Measurements from ENCODE around the gene RFX1. TPM values are rescaled to one million over a fixed set of nuclear protein-coding genes. Genes with fewer than 3 reads are reported as not detected.
A peak's percentile ranks its signal among the peaks of the same experiment; 100 is the strongest.
"Not testable (repeated sequence)": the region's sequence is repeated elsewhere in the genome, so short reads cannot be mapped to it uniquely, and the experiment has no call there.

Gene RFX1
- total and polyA plus RNA-seq, 8 donors = 0.58 to 27.2 (median 3.3) TPM

DNA sequence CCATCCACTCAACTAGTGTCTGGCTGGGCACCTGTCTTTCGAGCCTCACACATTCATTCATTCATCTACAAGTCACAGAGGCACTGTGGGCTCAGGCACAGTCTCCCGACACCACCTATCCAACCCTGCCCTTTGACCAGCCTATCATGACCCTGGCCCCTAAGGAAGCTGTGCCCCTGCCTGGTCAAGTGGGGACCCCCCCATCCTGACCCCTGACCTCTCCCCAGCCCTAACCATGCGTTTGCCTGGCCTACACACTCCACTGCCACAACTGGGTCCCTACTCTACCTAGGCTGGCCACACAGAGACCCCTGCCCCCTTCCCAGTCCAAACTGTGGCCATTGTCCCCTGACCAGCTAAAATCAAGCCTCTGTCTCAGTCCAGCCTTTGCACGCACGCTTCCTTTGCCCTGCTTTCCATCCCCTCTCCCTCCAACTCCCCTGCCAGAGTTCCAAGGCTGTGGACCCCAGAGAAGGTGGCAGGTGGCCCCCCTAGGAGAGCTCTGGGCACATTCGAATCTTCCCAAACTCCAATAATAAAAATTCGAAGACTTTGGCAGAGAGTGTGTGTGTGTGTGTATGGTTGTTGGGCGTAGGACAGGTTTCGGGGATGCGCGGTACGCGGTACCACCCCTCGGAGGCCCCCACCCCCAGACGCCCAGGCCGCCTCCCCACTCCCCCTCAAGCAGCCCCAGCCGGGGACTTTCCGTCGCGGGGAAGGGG is 25.0 kb upstream of the RFX1 start:
- intact Hi-C loops (cut with DNase I; ENCODE audit: low total_unique reads) = no loop called here

DNA sequence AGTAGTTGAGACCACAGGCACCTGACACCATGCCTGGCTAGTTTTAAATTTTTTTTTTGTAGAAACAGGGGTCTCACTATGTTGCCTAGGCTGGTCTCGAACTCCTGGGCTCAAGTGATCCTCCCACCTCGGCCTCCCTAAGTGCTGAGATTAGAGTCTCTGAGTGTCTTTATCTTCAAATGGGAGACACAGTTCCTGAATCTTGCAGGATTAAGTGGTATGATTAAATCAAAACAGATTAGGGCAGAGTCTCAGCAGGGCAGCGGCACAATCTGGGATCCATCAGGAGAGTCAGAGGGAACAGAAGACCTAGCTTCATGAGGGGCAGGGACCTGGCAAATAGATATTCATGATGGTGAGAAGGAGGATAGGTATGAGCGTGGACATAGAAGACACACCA is 22.8 kb upstream of the RFX1 start:
- whole genome bisulfite sequencing, 5 donors = 64 to 74% (median 67%) methylated on average over 4 of the region's 4 CpGs
- no peak for TF ChIP-seq POLR2A (IDR thresholded peaks at IDR 0.05)
- Histone ChIP-seq H3K27ac (no peak overlapping the region), H3K4me1 (peaks cover 14 to 18% (median 16%) of the 10 kb centered on the region in 4 donors), H3K27me3 (peaks cover 0 to 56% (median 9%) of the 10 kb centered on the region in 3 donors), H3K4me3 (no peak overlapping the region), H3K9me3 (no peaks in the 10 kb centered on the region), H3K36me3 (no peaks in the 10 kb centered on the region)
- intact Hi-C loops (cut with DNase I; ENCODE audit: low total_unique reads) = no loop called here
- no peak for DNase-seq

More for the DNA sequence above, 25.0 kb upstream of the RFX1 start:
- Histone ChIP-seq H3K27ac (peak overlapping the region; percentile 1 to 86 (median 78)), H3K27me3 (peaks cover 0 to 56% (median 9%) of the 10 kb centered on the region in 3 donors), H3K36me3 (no peaks in the 10 kb centered on the region), H3K4me1 (peaks cover 14 to 16% (median 15%) of the 10 kb centered on the region in 4 donors), H3K9me3 (no peaks in the 10 kb centered on the region), H3K4me3 (peak overlapping the region; percentile 57 to 75 (median 63))
- TF ChIP-seq, protein P1, sequence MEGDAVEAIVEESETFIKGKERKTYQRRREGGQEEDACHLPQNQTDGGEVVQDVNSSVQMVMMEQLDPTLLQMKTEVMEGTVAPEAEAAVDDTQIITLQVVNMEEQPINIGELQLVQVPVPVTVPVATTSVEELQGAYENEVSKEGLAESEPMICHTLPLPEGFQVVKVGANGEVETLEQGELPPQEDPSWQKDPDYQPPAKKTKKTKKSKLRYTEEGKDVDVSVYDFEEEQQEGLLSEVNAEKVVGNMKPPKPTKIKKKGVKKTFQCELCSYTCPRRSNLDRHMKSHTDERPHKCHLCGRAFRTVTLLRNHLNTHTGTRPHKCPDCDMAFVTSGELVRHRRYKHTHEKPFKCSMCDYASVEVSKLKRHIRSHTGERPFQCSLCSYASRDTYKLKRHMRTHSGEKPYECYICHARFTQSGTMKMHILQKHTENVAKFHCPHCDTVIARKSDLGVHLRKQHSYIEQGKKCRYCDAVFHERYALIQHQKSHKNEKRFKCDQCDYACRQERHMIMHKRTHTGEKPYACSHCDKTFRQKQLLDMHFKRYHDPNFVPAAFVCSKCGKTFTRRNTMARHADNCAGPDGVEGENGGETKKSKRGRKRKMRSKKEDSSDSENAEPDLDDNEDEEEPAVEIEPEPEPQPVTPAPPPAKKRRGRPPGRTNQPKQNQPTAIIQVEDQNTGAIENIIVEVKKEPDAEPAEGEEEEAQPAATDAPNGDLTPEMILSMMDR (IDR thresholded peaks at IDR 0.05) = no peak
- TF ChIP-seq EP300 (IDR thresholded peaks at IDR 0.05) (no peak), POLR2A (IDR thresholded peaks at IDR 0.05) (no peak), POLR2AphosphoS5 (IDR thresholded peaks at IDR 0.05) (no peak)
- 20 to 55% (median 24%) methylated on average over 7 to 20 of the region's 20 CpGs for WGBS, 5 donors
- no peak for DNase-seq

DNA sequence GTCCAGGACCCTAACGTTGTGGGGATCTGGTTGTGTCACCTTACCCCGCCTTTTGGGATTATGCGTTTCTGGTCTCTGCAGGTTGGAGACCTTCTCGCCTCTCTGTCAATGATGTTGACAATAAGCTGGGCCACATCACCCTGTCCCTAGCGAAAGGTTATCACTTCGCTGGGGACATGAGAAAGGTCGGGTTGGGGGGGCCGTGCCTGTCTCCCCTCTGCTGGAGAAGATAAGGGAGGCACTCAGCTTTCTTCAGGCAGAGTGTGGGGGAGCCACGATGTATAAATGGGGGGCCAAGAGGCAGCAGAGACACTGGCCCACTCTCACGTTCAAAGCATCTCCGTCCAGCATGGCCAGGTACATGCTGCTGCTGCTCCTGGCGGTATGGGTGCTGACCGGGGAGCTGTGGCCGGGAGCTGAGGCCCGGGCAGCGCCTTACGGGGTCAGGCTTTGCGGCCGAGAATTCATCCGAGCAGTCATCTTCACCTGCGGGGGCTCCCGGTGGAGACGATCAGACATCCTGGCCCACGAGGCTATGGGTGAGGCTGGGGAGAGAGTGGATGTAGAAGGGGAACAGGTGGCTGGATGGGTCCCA is 21.8 kb upstream of the RFX1 start, which contains the start of gene RLN3:
Gene RLN3 (plus strand): TSS at position 293 of the 595 bp plus-strand sequence. CDS start 57 bp downstream, at position 350.
- Histone ChIP-seq H3K9me3 (no peaks in the 10 kb centered on the region), H3K27me3 (peaks cover 0 to 47% (median 9%) of the 10 kb centered on the region in 3 donors), H3K4me1 (peaks cover 14 to 26% (median 19%) of the 10 kb centered on the region in 4 donors), H3K27ac (no peak within 1 kb of the TSS), H3K4me3 (no peak within 1 kb of the TSS), H3K36me3 (no peaks in the 10 kb centered on the region)
- intact Hi-C loops (cut with DNase I; ENCODE audit: low total_unique reads) = no loop called here
- DNase-seq = no peak
- no peak for TF ChIP-seq POLR2A (IDR thresholded peaks at IDR 0.05)
- no peak for TF ChIP-seq POLR2AphosphoS5 (IDR thresholded peaks at IDR 0.05)
- WGBS, 5 donors = 48 to 64% (median 61%) methylated on average over 14 to 24 of the region's 24 CpGs

DNA sequence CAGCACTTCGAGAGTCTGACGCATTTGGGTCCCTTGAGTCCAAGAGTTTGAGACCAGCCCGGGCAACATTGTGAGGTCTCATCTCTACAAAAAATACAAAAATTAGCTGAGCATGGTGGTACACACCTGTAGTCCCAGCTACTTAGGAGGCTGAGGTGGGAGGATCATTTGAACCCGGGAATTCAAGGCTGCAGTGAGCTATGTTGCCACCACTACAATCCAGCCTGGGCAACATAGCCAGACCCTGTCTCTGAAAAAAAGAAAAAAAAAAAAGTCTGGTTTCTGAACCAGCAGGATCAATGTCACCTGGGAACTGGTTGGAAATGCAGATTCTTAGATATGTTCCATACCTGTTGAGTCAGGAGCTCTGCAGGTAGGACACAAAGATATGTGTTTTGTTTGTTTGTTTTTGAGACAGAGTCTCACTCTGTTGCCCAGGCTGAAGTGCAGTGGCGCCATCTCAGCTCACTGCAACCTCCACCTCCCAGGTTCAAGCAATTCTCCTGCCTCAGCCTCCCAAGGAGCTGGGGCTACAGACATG is 20.6 kb upstream of the RFX1 start:
- peaks cover 7 to 18% (median 10%) of the 10 kb centered on the region in 4 donors for H3K4me1 ChIP-seq
- H3K36me3 ChIP-seq; DNase-seq; H3K27ac ChIP-seq; intact Hi-C loops (cut with DNase I; ENCODE audit: low total_unique reads); H3K9me3 ChIP-seq; H3K4me3 ChIP-seq: not testable (repeated sequence)
- peaks cover 0 to 39% (median 9%) of the 10 kb centered on the region in 3 donors for H3K27me3 ChIP-seq
- WGBS, 5 donors = 90 to 98% (median 94%) methylated on average over 5 of the region's 5 CpGs

DNA sequence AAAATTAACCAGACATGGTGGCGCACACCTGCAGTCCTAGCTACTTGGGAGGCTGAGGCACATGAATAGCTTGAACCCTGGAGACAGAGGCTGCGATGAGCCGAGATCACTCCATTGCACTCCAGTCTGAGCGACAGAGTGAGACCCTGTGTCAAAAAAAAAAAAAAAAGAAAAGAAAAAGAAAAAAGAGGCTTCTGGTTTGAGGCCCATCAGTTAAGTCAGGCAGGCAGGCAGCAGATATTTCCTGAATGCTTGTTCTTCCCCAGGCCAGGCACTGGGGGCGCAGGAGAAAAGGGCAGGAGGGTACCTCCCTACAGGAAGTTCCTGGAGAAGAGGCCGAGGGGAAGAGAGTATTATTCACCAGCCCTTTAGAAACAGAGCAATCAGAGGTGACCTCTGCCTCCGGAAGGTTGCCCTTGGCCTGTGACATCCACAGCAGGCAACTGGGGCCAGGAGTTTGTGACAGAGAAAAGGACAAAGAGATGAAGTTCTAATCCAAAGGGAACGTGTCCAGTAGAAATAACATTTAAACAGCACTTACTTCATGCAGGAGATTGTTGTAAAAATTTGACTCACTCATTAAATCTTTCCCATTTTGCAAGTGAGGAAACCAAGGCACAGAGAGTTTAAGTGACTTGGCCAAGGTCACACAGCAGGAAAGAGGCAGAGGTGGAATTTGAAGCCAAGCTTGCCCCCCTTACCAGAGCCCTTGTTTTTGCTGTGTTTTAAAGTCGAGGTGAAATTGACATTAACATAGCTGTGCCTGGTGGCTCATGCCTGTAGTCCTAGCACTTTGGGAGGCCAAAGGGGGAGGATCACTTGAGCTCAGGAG is 17.5 kb upstream of the RFX1 start:
- no peaks in the 10 kb centered on the region for H3K36me3 ChIP-seq
- no peak overlapping the region for H3K4me3 ChIP-seq
- peaks cover 0 to 24% (median 0%) of the 10 kb centered on the region in 3 donors for H3K27me3 ChIP-seq
- intact Hi-C loops (cut with DNase I; ENCODE audit: low total_unique reads) = no loop called here
- H3K9me3 ChIP-seq = no peaks in the 10 kb centered on the region
- peak; percentile 58 to 88 for DNase-seq
- TF ChIP-seq POLR2AphosphoS5 (IDR thresholded peaks at IDR 0.05) (peak in 1 of 3 donors; percentile 51), POLR2A (IDR thresholded peaks at IDR 0.05) (no peak), EP300 (IDR thresholded peaks at IDR 0.05) (no peak)
- TF ChIP-seq, protein P1 (IDR thresholded peaks at IDR 0.05) = peak in 4 of 7 experiments; percentile 18 to 30 (median 28)
- WGBS, 5 donors = 46 to 55% (median 50%) methylated on average over 9 of the region's 9 CpGs
- H3K4me1 ChIP-seq = peaks cover 0 to 10% (median 3%) of the 10 kb centered on the region in 4 donors
- H3K27ac ChIP-seq = peak overlapping the region in 3 of 5 donors; percentile 20 to 55 (median 50)
